Left lobe of liver (tissue), 2 donors: Measurements from ENCODE around the gene CNBP. TPM values are rescaled to one million over a fixed set of nuclear protein-coding genes. Genes with fewer than 3 reads are reported as not detected.

Experiments used
- ATAC-seq: fragments of 200-7000 bp; cut with Tn5 transposase; one replicate; pipeline ENCODE4 v1.9.1; 2020; ENCODE audit warnings: mild to moderate bottlenecking, moderate library complexity
- DNase-seq: peaks from one replicate; pipeline ENCODE4 v3.0.0-alpha.2; 2020; ENCODE audit warnings: low spot score
- total RNA-seq: library from RNA; stranded (reverse); gene quantifications from one replicate; pipeline ENCODE4 v1.2.1, GENCODE V29; 2021
- donor health status: DM: no; HTN: no; CAD: no; lungs with moderate emphysema.
- donor health status: DM: no; HTN: yes; CAD: no.

CNBP gene
- total RNA-seq, 1 donor from 2014 or later: 205 TPM

DNA sequence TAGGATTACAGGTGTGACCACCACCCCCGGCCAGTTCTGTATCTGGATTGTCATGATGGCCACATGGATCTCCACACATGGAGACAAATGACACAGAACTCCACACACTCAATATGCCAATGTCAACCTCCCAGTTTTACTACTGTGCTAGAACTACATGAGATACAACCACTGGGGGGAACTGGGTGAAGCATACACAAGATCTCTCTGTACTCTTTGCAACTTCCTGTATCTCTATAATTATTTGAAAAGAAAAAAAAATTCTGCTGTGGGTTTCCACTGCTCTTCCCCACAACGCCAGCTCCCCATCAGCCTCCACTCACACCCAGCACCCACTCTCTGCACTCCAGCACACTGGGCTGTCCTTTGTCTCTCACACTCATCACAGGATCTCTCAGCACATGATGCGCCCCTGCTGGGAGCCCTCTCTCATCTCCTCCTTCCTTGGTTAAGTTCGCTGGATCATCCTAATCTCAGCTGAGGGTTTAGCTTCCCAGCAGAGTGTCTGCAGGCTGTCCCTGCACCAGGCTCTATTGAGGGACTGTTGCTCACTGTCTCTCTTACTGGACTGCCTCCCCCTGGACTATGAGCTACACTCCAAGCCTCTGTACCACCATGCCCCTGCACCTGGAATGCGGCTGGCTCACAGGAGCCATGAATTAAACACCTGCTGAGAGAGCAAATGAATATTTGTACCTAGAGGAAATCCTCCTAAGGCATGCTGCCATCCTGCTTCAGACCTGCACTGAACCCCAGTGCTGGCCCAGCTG lies 51.4 kb downstream of the CNBP start:
- DNase-seq: no peak

DNA sequence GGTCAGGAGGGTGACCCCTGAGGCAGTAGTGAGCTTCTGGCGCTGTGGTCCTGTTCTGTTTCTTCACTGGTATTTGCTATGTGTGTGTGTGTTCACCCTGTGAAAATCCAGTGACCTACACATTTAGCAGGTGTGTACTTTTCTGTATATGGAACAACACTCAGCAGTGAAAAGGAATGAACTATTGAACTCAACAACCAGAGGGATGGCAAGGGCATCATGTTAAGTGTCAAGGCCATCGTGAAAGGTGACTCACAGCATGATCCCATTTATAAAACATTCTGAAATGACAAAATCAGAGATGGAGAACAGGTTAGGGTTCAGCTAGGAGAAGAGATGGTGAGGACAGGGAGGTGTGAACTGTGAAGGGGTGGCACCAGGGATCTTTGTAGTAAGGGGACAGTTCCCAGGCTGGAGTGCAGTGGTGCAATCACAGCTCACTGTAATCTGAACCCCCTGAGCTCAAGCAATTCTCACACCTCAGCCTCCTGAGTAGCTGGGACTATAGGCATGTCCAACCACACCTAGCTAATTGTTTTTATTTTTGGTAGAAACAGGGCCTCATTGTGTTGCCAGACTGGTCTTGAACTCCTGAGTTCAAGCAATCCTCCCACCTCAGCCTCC lies 52.1 kb downstream of the CNBP start:
- no peak for DNase-seq
- ATAC-seq: peak; percentile 11

More for the DNA sequence above, 51.4 kb downstream of the CNBP start:
- ATAC-seq: no peak

GRCh38 chr3:129130291-129130813 lies 53.3 kb downstream of the CNBP start:
- DNase-seq: no peak
- peak; percentile 86 for ATAC-seq

- ATAC-seq: no peak
- no peak for DNase-seq
Measured at GRCh38 chr3:129128357-129129155, 55.1 kb downstream of the CNBP start.

- DNase-seq (no peak), ATAC-seq (no peak)
Measured at GRCh38 chr3:129126726-129127280, 56.9 kb downstream of the CNBP start.

- DNase-seq (peak; percentile 60), ATAC-seq (peak; percentile 7)
Measured at GRCh38 chr3:129123314-129124060, 60.2 kb downstream of the CNBP start.

GRCh38 chr3:129122412-129123011 lies 61.2 kb downstream of the CNBP start:
- DNase-seq (no peak), ATAC-seq (no peak)

GRCh38 chr3:129121792-129122411 lies 61.8 kb downstream of the CNBP start, which contains the start of gene RAB43:
RAB43 (minus strand) TSS chr3:129121804; CDS start chr3:129121489, 315 bp downstream.
- ATAC-seq: peak; percentile 71

DNA sequence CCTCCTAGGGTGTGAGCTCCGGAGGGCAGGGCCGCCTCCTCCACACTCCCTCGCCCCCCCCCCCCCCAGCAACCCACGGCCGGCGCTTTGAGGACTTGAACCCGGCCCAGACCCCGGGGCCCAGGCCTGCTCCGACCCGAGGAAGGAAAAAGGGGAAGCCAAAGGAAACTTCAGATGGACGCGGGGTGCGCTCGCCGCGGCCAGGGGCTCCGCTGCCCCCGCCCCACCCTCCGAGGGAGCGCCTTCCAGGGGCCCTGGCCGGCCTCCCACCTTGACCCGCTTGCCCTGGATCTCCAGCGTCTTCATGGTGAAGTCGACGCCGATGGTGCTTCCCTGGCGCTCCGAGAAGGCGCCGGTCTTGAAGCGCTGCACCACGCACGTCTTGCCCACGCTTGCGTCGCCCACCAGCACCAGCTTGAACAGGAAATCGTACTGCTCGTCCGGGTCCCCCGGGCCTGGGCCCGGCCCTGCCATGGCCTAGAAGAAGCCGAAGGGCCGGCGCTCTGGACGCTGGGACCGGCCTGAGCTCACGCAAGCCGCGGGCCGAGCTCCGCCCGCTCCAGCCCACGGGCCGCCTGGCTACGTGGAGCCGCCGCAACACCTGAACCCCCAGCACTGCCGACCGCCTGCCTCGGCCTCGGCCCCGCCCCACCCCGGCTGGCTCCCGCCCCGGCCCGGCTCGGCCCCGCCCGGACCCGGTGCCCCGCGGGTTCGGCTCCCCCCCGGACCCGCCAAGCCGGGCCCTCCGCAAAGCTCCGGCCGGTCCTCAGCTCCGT lies 62.5 kb downstream of the CNBP start:
- no peak for DNase-seq
- ATAC-seq: peak; percentile 68

More at GRCh38 chr3:129121792-129122411, 61.8 kb downstream of the CNBP start, which contains the start of gene RAB43:
- DNase-seq: peak; percentile 97

DNA sequence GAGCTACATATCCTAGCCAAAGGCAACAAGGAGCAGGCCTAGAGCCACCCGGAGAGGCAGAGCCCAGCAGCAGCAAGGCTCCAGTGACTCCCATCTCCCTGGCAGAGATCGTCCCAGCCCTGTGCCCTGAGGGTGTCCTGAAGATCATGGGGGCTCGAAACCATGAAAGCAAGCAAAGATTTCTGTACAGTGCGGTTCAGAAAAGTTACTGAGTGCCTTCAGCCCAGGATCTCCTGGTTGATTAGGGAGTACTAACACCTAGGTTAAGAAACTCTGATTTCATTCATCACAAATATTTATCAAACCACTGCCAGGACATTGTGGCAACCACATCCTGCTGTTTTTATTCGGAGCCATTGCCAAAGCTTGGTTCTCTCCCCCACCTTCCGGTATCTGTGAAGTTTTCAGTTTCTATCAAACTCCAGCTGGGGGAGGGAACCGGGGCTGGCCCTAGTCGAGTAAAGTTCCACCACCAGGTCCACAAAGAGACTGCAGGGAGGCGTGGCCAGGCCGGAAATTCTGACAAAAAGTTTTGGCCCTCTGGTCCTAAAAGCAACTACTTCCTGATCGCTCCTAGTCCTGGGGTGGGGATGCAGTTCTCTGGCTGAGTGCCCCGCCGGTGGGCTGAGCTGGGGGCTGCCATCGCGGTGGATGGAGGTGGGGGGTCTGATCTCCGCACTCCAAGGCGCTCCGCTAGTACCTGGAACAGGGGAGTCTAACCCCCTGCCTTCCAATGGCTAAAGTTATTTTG lies 63.3 kb downstream of the CNBP start:
- ATAC-seq (peak; percentile 48), DNase-seq (peak; percentile 96)

DNA sequence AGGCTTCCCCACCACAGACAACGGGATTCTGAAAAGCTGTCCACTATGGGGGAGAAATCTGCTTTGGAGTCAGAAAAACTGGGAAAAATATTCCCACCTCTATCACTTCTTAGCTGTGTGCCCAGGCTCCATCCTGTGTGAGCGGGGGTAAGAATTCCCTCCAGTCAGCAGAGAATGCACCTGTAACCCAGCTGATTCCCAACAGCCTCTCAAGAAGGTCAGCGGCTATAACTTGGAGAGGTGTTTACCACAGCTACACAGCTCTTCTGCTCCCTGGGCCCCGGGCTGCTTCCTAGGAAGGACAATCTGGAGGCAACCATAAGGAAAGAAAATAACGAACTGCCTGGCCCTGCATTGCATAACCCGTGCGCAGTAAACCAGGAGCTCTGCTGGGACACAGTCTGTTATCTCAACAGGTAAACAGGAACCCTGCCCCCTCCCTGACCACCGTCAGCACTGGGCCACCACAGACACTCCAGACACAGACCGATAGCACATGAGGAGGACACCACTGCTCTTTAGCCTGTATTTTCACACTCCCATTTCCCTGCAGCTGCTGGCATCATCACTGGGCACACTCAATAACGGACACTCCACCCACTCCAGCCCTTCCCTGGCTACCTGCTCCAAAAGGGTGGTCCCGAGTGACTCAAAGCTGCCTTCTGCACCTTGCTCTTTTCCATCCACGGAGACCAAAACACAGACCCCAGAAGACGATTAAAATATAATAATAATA lies 64.2 kb downstream of the CNBP start:
- DNase-seq (peak; percentile 95), ATAC-seq (peak; percentile 45)

- DNase-seq: no peak
- ATAC-seq: no peak
Measured at GRCh38 chr3:129118745-129119144, 65.0 kb downstream of the CNBP start.

Other genes starting within 250 kb of the CNBP start
- not detected for gene CFAP92, start 189.8 kb downstream of the CNBP start, total RNA-seq
- gene EFCC1, start 182.6 kb downstream of the CNBP start, total RNA-seq: 0.53 TPM
- gene GP9, start 123.1 kb downstream of the CNBP start, total RNA-seq: 0.20 TPM
- 38.1 TPM for gene RAB43, start 62.1 kb downstream of the CNBP start, total RNA-seq
- 8.5 TPM for gene ISY1, start 22.8 kb downstream of the CNBP start, total RNA-seq
- 114 TPM for gene COPG1, start 65.7 kb upstream of the CNBP start, total RNA-seq
- 19.1 TPM for gene HMCES, start 95.0 kb upstream of the CNBP start, total RNA-seq
- gene EFCAB12, start 244.7 kb upstream of the CNBP start, total RNA-seq: 0.40 TPM